ENCODE results near the gene THEMIS. TPM values are rescaled to one million over a fixed set of nuclear protein-coding genes. Genes with fewer than 3 reads are reported as not detected.

THEMIS gene
- total RNA-seq, 1 experiment from 2014 or later: not detected

- CTCF ChIA-PET: no interaction called here
- H3K36me3 Mint-ChIP-seq: no peaks in the 10 kb centered on the region
- H3K4me1 Mint-ChIP-seq: no peaks in the 10 kb centered on the region
- TF ChIP-seq FOXP1 (CRISPR knock-in tag; IDR thresholded peaks at IDR 0.05; ENCODE audit: borderline replicate concordance): no peak
- TF ChIP-seq USF2 (CRISPR knock-in tag; IDR thresholded peaks at IDR 0.05): no peak
- no peak for TF ChIP-seq AFF4 (CRISPR knock-in tag; IDR thresholded peaks at IDR 0.05; ENCODE audit: borderline replicate concordance)
- TF ChIP-seq NR1H2 (CRISPR knock-in tag; IDR thresholded peaks at IDR 0.05): no peak
- TF ChIP-seq IRF2 (CRISPR knock-in tag; IDR thresholded peaks at IDR 0.05; ENCODE audit: borderline replicate concordance, low read depth): no peak
- TF ChIP-seq NR3C1 (CRISPR knock-in tag; conservative IDR thresholded peaks at IDR 0.05; ENCODE audit: low read depth): no peak
- no peak for TF ChIP-seq CBFB (CRISPR knock-in tag; IDR thresholded peaks at IDR 0.05; ENCODE audit: low read depth)
- TF ChIP-seq NFATC4 (CRISPR knock-in tag; IDR thresholded peaks at IDR 0.05): no peak
- no peak for TF ChIP-seq TP53 (CRISPR knock-in tag; IDR thresholded peaks at IDR 0.05)
- TF ChIP-seq, protein P1, sequence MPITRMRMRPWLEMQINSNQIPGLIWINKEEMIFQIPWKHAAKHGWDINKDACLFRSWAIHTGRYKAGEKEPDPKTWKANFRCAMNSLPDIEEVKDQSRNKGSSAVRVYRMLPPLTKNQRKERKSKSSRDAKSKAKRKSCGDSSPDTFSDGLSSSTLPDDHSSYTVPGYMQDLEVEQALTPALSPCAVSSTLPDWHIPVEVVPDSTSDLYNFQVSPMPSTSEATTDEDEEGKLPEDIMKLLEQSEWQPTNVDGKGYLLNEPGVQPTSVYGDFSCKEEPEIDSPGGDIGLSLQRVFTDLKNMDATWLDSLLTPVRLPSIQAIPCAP (CRISPR knock-in tag; IDR thresholded peaks at IDR 0.05): no peak
- no peak for TF ChIP-seq GTF2I (CRISPR knock-in tag; conservative IDR thresholded peaks at IDR 0.05)
- TF ChIP-seq, protein P2, sequence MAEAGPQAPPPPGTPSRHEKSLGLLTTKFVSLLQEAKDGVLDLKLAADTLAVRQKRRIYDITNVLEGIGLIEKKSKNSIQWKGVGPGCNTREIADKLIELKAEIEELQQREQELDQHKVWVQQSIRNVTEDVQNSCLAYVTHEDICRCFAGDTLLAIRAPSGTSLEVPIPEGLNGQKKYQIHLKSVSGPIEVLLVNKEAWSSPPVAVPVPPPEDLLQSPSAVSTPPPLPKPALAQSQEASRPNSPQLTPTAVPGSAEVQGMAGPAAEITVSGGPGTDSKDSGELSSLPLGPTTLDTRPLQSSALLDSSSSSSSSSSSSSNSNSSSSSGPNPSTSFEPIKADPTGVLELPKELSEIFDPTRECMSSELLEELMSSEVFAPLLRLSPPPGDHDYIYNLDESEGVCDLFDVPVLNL (CRISPR knock-in tag; IDR thresholded peaks at IDR 0.05; ENCODE audit: borderline replicate concordance, low read depth): no peak
- no peak for TF ChIP-seq ETV6 (CRISPR knock-in tag; IDR thresholded peaks at IDR 0.05)
- no peak for TF ChIP-seq ZNF317 (CRISPR knock-in tag; IDR thresholded peaks at IDR 0.05; ENCODE audit: borderline replicate concordance, low read depth)
- POLR2A ChIA-PET: no interaction called here
- H3K27me3 Mint-ChIP-seq (ENCODE audit: low read depth): no peaks in the 10 kb centered on the region
- ATAC-seq (no peak), DNase-seq (ENCODE audit: low spot score) (no peak)
- no peak overlapping the region for H3K4me3 Mint-ChIP-seq
- H3K27ac Mint-ChIP-seq: no peak overlapping the region
- no peaks in the 10 kb centered on the region for H3K9me3 Mint-ChIP-seq
These were observed 44.7 kb upstream of the THEMIS start for GRCh38 chr6:127945434-127946097.

DNA sequence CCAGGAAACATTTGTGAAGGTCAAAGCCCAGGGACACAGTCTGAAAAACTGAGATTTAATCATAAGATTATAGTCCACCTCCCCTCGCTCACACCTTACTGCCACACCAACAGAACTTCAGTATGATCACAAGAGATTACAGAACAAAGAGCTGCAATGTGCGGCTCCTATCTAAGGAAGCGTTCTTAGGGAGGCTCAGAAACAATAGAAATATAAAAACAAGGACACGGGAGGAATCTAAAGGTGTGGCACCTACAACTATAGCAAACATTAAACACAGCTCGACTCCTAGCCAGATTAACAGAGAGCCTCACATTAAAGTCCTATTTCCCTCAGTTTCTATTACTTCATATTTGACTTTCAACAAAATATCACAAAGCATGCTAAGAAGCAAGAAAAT lies 40.4 kb upstream of the THEMIS start:
- ChIA-PET POLR2A (interaction anchor here (0.6 kb wide), 1 partner anchor 62 kb away, joined by 3 read pairs; no protein-coding TSS in a partner anchor), CTCF (no interaction called here)
- no peak for DNase-seq (ENCODE audit: low spot score)
- Mint-ChIP-seq H3K36me3 (no peaks in the 10 kb centered on the region), H3K4me1 (no peaks in the 10 kb centered on the region), H3K27ac (no peak overlapping the region), H3K9me3 (no peaks in the 10 kb centered on the region), H3K4me3 (no peak overlapping the region), H3K27me3 (ENCODE audit: low read depth) (no peaks in the 10 kb centered on the region)
- ATAC-seq: no peak
- TF ChIP-seq, protein P2 (CRISPR knock-in tag; IDR thresholded peaks at IDR 0.05; ENCODE audit: borderline replicate concordance, low read depth): no peak
- TF ChIP-seq, protein P3, sequence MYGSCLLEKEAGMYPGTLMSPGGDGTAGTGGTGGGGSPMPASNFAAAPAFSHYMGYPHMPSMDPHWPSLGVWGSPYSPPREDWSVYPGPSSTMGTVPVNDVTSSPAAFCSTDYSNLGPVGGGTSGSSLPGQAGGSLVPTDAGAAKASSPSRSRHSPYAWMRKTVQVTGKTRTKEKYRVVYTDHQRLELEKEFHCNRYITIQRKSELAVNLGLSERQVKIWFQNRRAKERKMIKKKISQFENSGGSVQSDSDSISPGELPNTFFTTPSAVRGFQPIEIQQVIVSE (CRISPR knock-in tag; IDR thresholded peaks at IDR 0.05; ENCODE audit: borderline replicate concordance): no peak
- TF ChIP-seq NR1H2 (CRISPR knock-in tag; IDR thresholded peaks at IDR 0.05) (no peak), PRDM15 (CRISPR knock-in tag; IDR thresholded peaks at IDR 0.05) (no peak), SOX15 (CRISPR knock-in tag; IDR thresholded peaks at IDR 0.05) (no peak)
